Adipose tissue (tissue), 3 donors: Measurements from ENCODE around the gene CYTH1. TPM values are rescaled to one million over a fixed set of nuclear protein-coding genes. Genes with fewer than 3 reads are reported as not detected.

Source experiments
- H3K27ac ChIP-seq: one replicate; pipeline ENCODE4 v1.5.1; 2013; ENCODE audit warnings: low read depth, low read length
- WGBS, 3 donors: extraction: QIAGEN DNeasy Blood & Tissue Kit; methylation state at CpG; one replicate each; pipeline ENCODE4 v1.1.7; 2013; 5-methylcytosine and 5-hydroxymethylcytosine counted together
- polyA plus RNA-seq, 3 donors: library from polyadenylated mRNA; stranded (reverse); fragments of 200-250 nt; gene quantifications; one replicate each; pipeline ENCODE4 v1.2.3, GENCODE V29; 2013
- donor health status: healthy with polysubstance abuse.
- donor health status: Bipolar disorder and iron deficiency.
- donor health status: healthy.

Gene CYTH1, protein sequence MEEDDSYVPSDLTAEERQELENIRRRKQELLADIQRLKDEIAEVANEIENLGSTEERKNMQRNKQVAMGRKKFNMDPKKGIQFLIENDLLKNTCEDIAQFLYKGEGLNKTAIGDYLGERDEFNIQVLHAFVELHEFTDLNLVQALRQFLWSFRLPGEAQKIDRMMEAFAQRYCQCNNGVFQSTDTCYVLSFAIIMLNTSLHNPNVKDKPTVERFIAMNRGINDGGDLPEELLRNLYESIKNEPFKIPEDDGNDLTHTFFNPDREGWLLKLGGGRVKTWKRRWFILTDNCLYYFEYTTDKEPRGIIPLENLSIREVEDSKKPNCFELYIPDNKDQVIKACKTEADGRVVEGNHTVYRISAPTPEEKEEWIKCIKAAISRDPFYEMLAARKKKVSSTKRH
- polyA plus RNA-seq, result 10 to 100 TPM; 23.8 to 42.1 (median 41.7) TPM

DNA sequence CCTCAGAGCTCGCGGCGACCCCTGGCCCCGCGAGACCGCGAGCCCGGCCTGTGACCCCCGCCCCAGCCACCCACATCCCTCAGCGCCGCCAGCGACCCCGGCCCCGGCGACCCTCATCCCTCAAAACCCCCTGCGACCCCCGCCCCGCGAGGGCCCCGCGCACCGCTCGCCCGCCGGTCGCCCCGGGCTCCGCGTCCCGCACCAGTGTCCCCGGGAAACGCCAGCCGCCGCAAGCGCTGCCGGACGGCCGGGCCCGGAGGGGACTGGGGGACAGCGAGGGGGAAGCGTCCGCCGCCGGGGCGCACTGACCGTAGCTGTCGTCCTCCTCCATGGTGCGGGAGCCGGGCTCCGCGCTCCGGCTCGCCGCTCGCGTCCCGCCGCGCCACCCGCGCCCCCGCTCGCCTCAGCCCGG lies at the start of gene CYTH1:
Gene CYTH1 (minus strand): TSS at position 381 of the 412 bp plus-strand sequence. CDS start 50 bp downstream, at position 331.
- WGBS, 3 donors, result 0 to 1% (median 0%) methylated on average over 21 to 64 of the region's 64 CpGs
- peak within 1 kb of the TSS; percentile 42 for H3K27ac ChIP-seq

DNA sequence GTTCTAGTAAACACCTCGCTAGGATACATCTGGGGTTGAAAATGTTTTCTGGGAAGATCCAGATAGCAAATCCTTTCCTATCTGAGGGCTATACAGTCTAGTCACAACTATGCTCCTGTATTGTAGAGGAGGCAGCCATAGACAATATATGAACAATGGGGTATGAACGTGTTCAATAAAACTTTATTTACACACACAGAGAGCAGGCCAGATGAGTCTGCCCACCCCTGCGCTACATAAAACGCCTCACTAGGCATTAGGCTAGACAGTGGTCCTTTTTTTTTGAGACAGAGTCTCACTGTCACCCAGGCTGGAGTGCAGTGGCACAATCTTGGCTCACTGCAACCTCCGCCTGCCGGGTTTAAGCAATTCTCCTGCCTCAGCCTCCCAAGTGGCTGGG lies 47.4 kb upstream of the CYTH1 start:
- WGBS, 3 donors, result 97 to 99% (median 97%) methylated on average over 6 of the region's 6 CpGs
- H3K27ac ChIP-seq, result no peak overlapping the region

DNA sequence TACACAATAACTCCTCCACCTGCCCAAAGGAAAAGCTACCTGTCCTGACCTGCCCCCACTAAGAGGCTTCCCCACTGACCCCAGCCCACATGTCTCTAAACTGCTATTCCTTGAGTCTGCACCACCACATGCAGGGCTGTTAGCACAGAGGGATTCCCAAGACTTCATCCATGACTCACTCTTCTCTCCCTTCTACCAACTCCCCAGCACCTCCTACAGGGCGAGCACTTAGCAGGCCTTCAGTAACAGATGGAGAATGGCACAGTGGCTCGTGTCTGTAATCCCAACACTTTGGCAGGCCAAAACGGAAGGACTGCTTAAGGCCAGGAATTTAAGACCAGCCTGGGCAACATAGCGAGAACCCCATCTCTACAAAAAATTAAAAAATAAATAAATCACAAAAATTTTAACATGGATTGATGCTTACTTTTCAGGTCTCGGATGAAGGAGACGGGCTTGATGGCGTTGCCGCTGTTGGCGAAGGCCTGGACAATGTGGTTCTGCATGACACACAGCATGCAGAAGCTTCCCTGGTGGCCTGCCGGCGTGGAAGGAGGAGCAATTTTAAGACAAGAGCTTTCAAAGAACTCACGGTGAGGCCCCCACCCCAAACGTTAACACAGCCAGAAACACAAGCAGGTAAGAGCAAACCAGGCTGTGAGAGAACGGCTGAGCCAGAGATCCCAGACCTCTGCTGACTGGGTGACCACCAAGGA lies 46.6 kb upstream of the CYTH1 start:
- 90 to 94% (median 94%) methylated on average over 14 of the region's 14 CpGs for WGBS, 3 donors
- H3K27ac ChIP-seq, result no peak overlapping the region

DNA sequence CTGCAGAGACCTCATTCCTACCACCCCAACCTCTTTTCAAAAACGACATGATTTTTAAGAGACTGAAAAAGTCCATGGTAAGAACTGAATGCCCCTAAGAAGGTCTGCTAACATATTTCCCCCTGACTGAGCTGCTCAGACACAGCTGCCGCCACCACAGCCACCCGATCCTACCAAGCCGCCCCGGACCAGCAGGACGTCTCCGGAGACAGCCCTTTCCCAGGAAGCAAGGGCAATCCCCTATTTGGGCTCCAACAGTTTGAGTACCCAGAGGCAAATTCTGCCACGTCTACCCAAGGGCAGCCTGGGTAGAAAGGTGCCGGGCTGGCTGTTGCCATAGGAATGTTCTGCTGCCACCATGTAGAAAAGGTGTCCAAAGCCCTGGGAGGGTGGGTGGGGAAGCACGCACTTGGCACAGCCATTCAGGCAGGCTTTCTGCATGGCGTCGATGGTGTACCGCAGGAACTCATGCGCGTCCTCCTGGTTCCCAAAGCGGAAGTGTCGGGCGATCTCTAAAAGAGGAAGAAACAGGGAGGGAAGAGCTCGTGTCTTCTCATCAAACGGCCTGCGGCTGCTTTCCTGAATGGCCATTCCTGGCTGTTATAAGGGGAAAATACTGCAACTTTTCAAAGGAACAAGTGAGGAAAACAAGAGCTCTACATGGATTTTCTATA lies 44.9 kb upstream of the CYTH1 start:
- WGBS, 3 donors, result 69 to 87% (median 74%) methylated on average over 21 of the region's 21 CpGs
- no peak overlapping the region for H3K27ac ChIP-seq

DNA sequence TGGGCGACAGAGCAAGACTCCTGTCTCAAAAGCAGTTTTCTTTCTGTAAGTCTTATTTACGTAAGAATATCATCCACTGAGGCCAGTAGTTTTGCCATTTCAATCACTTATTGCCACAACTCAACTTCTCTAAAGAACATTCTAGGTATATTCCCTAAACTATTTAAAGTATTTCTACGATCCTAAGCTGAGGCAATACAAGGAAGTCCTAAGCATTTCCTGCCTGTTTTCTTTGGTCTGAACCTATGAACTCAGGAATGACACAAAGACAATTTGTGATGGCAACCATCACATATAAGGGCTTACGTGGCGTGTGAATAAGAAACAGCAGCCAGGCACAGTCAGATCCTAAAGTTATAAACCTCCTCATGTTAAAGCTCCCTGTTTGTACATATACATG lies 44.3 kb upstream of the CYTH1 start:
- WGBS, 3 donors, result 66 to 88% (median 66%) methylated on average over 5 of the region's 5 CpGs
- no peak overlapping the region for H3K27ac ChIP-seq

DNA sequence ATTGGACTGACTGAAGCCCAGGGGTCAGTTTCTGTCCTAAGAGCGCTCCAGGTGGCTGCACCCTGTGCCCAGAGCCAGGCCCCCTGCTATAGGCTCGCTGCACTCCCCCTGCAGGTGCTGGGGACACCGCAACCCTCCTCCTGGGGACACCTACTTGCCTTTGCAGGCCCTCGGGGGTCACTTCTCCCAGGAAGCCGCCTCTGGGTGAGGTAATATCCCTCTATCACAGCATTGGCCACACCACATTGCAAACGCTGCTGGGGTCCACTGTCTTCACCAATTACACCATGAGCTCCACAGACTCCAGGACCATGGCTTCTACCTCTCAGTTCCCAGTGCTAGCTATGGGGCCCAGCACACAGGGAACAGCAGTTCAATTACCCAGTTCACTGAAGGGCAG lies 43.6 kb upstream of the CYTH1 start:
- H3K27ac ChIP-seq, result no peak overlapping the region
- WGBS, 3 donors, result 81 to 91% (median 88%) methylated on average over 6 of the region's 6 CpGs

DNA sequence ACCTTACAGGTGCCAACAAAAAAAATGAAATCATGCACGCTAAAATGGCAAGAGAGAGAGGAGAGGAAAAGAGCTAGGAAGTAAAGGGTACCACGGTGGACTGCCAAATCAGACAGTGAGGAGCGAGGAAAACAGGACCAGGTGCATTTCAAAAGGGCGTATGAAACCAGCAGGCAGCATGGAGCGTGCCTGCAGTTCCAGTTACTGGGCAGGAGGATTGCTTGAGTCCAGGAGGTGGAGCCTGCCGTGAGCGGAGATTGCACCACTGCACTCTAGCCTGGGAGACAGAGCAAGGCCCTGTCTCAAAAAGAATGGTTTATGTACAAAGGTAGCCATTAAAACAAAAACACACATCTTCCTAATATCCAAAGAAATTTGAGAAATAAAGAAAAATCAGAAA lies 42.2 kb upstream of the CYTH1 start:
- H3K27ac ChIP-seq, result no peak overlapping the region
- WGBS, 3 donors, result 90 to 92% (median 91%) methylated on average over 7 of the region's 7 CpGs

DNA sequence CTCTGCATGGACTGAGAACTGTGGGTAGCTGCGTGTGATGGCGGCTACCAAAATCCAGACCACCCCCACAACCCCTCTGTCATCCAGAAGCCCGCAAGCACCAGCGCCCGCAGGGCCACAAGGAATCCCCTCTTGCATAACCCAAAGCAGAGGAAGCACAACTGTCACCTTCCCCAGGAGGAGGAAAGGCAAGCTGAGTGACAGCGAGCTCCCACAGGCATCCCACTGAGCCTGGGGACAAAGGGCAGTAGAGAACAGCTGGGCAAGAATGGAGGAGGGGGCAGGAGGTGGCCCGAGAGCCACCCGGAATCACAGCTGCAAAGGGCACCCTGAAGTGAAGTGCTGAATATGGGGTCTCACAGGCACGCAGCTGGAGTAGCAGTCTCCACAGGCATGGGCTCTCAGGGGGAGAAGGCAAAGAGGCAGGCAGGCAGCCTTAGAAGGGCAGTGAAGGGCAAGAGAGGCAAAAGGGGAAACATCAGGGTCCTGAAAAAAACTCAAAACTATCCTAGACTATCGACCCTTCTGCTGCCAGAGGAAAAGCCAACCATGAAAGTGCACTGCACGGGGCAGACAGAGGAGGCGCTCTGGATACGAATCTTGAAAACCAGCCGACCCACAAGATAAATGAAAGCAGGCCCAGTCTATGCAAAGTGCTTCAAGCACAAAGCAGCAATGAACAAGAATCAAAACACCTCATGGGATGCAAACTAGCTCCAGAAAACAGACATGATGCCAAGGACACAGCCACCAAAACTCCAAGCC lies 41.4 kb upstream of the CYTH1 start:
- 83 to 92% (median 86%) methylated on average over 14 of the region's 14 CpGs for WGBS, 3 donors
- no peak overlapping the region for H3K27ac ChIP-seq

DNA sequence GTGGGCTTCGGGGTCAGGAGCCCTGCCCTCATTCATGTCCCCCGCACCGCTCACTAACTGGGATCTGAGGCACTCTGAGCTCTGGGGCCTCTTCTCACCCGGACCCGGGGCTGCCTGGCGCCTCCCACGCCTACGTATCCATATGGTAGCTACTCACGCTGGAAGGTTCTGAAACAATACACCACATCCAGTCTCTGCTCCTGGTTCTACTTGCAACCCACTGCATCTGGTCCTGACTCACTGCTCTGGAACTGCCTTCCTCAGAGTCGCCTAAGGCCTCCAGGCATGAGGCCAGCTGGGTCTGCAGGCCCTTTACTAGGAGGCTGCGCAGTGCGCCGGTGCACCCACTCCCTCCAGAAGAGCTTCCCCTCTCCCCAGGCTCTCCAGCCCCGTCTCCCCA lies 40.5 kb upstream of the CYTH1 start:
- 88 to 93% (median 90%) methylated on average over 14 of the region's 14 CpGs for WGBS, 3 donors
- no peak overlapping the region for H3K27ac ChIP-seq

DNA sequence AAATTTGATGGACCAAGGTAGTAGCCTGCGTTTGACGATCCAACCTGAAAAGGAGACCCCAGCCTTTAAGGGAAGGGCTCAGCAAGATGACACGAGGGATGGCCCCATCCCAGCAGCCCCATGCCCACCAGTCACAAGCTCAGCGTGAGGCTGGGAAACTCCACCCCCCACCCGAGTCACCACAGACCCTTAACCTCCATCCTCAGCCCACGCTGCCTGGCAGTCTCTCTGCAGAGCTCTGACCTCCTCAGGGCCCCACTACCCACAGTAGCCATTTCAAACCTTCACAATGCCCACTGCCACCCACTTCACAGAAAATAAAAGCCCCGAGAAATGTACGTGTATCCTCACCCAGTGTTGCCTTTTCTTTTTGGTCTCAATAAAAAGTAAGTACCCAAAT lies 39.9 kb upstream of the CYTH1 start:
- H3K27ac ChIP-seq, result no peak overlapping the region

DNA sequence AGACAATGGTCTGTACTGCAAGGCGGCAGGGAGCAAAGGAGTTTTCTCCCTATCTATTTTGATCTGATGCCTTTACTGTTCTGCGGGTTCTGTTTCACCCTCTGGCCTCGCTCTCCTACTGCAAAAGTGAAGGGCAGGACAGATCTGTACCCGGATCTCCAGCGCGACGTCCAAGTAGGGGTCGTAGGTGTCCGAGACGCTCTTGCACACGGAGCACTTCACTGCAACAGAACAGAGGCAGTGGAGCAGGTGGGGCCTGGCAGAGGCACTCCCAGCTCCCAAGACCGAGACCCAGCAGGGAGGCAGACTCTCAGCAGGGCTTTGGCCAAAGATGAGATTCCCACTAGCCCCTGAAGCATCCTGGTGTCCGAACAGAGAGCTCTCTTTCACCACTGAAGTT lies 38.8 kb upstream of the CYTH1 start:
- 92 to 96% (median 94%) methylated on average over 13 of the region's 13 CpGs for WGBS, 3 donors
- H3K27ac ChIP-seq, result no peak overlapping the region

More for the DNA sequence above, 39.9 kb upstream of the CYTH1 start:
- 93 to 99% (median 95%) methylated on average over 8 of the region's 8 CpGs for WGBS, 3 donors

DNA sequence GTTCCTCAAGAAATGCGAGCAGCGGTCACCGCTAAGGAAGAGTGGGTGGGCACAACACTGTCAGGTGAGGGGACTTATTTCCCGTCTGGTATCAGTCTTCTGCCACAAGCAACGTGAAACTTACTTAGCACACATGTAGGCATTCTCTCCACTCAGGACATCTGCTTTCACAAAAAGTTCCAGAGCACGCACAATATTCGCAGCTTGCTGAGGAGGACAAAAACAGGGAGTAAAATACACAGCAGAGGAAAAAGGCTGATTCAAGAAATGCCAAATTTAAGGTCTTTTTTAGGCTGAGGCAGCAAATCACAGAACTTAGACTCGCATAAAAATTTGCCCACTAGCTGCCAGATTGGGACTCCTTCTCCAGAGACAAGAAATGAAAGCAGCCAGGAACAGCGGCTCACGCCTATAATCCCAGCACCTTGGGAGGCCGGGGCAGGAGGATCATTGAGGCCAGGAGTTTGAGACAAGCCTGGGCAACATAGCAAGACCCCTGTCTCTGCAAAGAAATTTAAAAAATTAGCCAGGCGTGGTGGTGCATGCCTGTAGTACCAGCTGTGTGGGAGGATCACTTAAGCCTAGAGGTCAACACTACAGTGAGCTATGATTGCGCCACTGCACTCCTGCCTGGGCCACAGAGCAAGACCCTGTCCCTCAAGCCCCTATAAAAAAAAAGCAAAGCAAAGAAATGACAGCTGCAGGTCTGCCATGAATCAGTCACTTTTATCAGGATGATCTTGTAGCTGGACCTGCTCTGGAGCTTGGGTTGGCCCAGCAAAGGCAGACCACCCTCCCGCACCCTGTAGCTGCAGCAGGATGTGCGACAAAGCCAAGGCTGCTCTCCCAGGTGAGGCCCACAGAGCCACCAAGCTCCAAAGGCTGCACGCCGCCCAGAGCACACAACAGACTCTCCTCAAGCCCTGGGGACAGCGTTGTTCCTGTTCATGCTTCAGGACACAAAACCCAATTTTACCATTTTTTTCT lies 38.0 kb upstream of the CYTH1 start:
- no peak overlapping the region for H3K27ac ChIP-seq

DNA sequence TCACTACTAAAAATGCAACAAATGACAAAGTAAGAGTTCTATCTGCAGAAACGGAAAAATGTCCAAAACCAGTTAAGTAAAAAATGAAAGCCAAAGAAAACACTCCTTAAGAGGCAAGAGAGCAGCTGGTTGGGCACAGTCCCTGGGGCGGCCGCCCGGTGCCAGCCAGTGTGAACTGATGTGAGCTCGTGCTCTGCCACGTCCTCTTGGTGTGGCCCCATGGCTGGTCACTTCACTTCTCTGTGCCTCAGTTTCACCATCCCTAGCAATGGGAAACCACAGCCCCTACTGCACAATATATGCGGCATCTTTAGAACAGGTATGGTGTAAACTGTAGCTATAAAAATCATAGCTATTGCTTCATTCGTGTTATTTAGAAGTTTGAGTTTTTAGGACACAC lies 37.3 kb upstream of the CYTH1 start:
- no peak overlapping the region for H3K27ac ChIP-seq
- 64 to 84% (median 70%) methylated on average over 8 of the region's 8 CpGs for WGBS, 3 donors

More for the DNA sequence above, 38.0 kb upstream of the CYTH1 start:
- 93 to 96% (median 94%) methylated on average over 18 of the region's 18 CpGs for WGBS, 3 donors

DNA sequence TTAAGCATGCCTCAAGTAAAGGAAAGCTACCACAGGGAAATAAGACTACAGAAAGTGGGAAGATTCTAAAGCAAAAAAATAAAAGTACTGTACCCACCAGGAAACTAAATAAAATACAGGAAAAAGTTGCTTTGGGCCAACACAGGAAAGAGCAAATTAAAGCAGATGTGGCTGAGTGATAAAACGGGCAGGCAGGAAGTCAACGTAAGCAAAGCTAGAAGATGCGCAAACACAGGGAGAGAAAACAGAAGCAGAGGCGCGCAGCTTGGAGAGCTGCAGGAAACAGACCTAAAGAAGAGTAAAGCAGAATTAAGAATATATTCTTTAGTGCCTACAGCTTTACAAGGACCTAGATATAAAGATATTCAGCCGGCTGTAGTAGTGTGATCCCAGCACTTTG lies 36.9 kb upstream of the CYTH1 start:
- WGBS, 3 donors, result 31 to 66% (median 39%) methylated on average over 6 of the region's 6 CpGs
- no peak overlapping the region for H3K27ac ChIP-seq

DNA sequence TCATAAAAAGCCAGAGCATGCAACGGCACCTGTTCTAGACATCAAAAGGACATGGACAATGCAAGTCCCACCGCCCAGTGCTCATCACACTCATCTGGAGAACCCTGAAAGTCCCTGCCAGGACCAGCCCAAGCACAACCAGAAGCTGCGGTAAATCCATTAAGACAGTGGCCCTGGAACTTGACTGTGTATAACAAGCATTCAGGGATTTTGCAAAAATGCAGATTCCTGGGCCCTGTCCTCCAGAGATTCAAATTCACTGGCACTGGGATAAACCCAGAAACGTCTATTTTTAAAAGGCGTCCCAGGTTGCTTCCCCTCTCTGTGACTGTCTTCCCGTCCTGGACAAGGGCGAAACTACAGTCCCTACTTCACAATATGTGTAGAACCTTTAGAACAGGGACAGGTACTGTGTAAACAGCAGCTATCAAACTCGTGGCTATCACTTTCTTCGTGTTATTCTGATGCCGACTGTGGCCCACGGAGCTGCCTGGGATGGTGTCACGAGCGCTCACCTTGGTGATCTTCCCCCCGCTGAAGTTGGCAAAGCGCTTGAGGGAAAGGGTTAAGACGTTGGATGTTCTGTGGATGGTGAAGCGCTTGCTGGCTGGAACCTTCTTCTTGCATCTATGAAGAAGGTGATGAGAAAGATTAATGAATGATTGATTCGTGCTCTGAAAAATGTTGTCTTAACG lies 36.2 kb upstream of the CYTH1 start:
- 77 to 84% (median 78%) methylated on average over 19 of the region's 19 CpGs for WGBS, 3 donors
- no peak overlapping the region for H3K27ac ChIP-seq

DNA sequence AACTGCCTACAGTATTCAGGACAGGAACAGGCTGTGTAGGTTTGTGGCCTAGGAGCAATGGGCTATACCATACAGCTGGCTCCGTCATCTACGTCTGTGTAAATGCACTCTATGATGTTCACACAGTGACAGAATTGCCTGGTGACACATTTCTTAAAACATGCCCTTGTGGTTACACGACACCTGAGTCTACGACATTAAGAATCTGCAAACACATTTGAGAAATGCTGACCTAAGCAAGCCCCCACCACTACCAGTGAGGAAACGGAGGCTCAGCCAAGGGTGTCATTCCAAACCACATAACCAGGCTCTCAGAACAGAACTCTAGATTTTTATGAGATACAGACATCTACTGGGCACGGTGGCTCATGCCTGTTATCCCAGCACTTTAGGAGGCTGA lies 35.0 kb upstream of the CYTH1 start:
- H3K27ac ChIP-seq, result no peak overlapping the region
- 69 to 90% (median 80%) methylated on average over 6 of the region's 6 CpGs for WGBS, 3 donors

DNA sequence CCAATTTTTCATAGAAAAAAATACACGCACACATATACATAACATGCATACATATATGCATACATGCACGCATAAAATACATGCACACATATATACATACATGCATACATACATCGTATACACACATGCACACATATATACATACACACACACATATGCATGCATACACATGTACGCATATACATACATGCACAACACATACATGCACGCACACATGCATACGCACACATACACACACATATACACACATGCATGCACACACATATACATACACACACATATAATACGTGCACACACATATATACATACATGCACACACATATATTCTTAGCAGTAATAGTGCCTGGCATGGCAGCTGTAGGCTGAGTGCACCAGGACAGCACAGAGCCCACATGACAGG lies 33.6 kb upstream of the CYTH1 start:
- H3K27ac ChIP-seq, result no peak overlapping the region
- WGBS, 3 donors, result 81 to 96% (median 95%) methylated on average over 7 of the region's 7 CpGs
